SJSA1 (cell line): ENCODE data around the gene MAPK12. TPM values are rescaled to one million over a fixed set of nuclear protein-coding genes. Genes with fewer than 3 reads are reported as not detected.
A peak's percentile ranks its signal among the peaks of the same experiment; 100 is the strongest.

Experiments used
- DNase-seq, 2 experiments: peaks; one replicate each; pipeline ENCODE4 v3.0.0-alpha.2; 2015 to 2020; ENCODE audit warnings: low spot score in 2 of 2, low read depth in 1 of 2
- H3K27ac ChIP-seq: fragments of 250-450 bp; sonication (Bioruptor Pico); 2 replicates; pipeline ENCODE4 v1.5.1; 2020; ENCODE audit warnings: mild to moderate bottlenecking, moderate library complexity
- H3K27me3 ChIP-seq: fragments of 250-450 bp; sonication (Bioruptor Pico); replicated peaks from 2 replicates; pipeline ENCODE4 v1.5.1; 2020; ENCODE audit warnings: mild to moderate bottlenecking, moderate library complexity
- H3K36me3 ChIP-seq: fragments of 250-450 bp; sonication (Bioruptor Pico); 2 replicates; pipeline ENCODE4 v1.5.1; 2020; ENCODE audit warnings: mild to moderate bottlenecking
- H3K4me1 ChIP-seq: fragments of 250-450 bp; sonication (Bioruptor Pico); replicated peaks from 2 replicates; pipeline ENCODE4 v1.6.1; 2021; ENCODE audit warnings: mild to moderate bottlenecking
- H3K4me3 ChIP-seq: fragments of 250-450 bp; sonication (Bioruptor Pico); 2 replicates; pipeline ENCODE4 v1.5.1; 2020; ENCODE audit warnings: mild to moderate bottlenecking
- H3K9me3 ChIP-seq: fragments of 250-450 bp; sonication (Bioruptor Pico); replicated peaks from 2 replicates; pipeline ENCODE4 v1.5.1; 2020; ENCODE audit warnings: mild to moderate bottlenecking
- total RNA-seq: library from RNA; depleted of rRNA; stranded (reverse); fragments of >200 nt; shearing (Covaris generic); gene quantifications from 2 replicates; pipeline ENCODE4 v1.2.3, GENCODE V29; 2014

Gene MAPK12
- total RNA-seq, 1 experiment from 2014 or later: 4.8 TPM

DNA sequence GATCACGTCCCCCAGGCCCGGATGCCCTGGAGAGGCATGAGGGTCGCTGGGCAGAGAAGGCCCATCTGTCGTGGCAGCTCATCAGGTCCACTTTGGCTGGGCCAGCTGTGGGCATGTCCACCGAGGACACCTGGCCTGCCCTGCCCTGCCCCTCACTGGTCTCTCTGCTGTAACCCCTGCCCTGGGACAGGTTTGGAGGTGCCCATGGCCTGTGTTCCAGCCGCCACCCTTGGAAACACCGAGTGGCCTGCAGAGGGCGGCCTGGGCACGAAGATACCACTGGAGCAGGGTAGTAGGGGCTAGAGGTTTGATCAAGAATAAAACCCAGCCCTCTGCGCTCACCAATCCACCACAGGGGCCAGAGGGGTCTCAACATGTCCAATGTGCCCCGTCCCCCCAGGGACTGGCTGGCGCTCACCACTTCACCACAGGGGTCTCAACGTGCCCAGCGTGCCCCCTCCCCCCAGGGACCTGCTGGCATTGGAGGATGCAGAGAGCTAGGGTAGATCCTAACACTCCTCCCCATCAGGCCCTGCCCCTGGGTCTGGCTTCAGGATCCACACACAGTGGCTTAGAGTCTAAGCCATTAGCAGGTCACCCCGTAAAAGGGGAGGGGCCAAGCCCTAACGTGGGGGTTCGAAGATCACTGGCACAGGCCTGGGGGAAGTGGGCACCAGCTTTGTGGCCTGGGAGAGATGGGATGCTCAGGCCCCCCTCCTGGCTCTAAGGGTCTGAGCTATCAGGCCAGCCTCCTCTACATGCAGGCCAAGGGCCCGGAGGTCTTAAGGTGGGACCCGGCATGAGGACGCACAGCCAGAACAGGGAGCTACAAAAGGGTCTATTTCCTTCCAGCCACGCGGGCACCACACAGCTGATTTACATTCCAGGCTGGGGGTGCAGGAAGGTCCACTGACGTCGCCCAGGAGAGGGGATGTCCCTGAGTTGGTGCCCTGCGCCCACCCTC lies 9.1 kb downstream of the MAPK12 start:
- H3K27ac ChIP-seq: no peak overlapping the region
- peaks cover 28% of the 10 kb centered on the region for H3K36me3 ChIP-seq
- H3K9me3 ChIP-seq: 0 out of 2 replicates have a peak, but pooled peaks cover 2% of the 10 kb centered on the region
- peak; percentile 63 to 77 for DNase-seq
- peaks cover 23% of the 10 kb centered on the region for H3K4me1 ChIP-seq
- H3K27me3 ChIP-seq: no peaks in the 10 kb centered on the region
- no peak overlapping the region for H3K4me3 ChIP-seq

DNA sequence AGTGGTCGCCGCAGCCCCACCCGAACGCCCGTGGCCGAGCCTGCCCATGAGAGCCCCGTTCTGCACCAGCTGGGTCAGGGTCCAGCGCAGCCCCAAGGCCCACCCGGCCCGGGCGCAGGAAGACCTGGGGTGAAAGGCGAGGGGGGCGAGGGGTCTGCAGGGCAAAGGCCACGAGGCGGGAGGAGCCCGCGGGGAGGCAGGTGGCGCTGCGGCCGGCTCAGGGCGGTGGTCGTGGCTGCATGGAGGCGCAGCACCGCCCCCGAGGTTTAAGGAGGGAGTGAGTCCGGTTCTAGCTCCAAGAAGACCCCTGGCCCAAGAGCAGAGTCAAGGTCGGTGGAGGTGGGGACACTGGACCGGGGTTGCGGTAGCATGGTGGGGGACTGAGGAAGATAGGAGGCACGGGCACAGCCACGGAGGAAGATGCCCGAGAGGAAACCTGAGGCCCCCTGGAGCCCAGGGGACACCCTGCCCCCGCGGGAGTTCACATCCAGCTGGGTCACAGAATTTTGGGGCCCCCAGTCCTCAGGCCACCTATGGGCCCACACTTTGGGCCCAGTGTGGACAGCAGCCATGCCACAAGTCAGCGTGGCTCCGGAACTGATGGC lies 9.9 kb downstream of the MAPK12 start:
- DNase-seq: no peak
- H3K27me3 ChIP-seq: no peaks in the 10 kb centered on the region
- peaks cover 23% of the 10 kb centered on the region for H3K4me1 ChIP-seq
- no peak overlapping the region for H3K27ac ChIP-seq
- peak overlapping the region; percentile 64 for H3K4me3 ChIP-seq
- 0 out of 2 replicates have a peak, but pooled peaks cover 2% of the 10 kb centered on the region for H3K9me3 ChIP-seq
- peaks cover 36% of the 10 kb centered on the region for H3K36me3 ChIP-seq

DNA sequence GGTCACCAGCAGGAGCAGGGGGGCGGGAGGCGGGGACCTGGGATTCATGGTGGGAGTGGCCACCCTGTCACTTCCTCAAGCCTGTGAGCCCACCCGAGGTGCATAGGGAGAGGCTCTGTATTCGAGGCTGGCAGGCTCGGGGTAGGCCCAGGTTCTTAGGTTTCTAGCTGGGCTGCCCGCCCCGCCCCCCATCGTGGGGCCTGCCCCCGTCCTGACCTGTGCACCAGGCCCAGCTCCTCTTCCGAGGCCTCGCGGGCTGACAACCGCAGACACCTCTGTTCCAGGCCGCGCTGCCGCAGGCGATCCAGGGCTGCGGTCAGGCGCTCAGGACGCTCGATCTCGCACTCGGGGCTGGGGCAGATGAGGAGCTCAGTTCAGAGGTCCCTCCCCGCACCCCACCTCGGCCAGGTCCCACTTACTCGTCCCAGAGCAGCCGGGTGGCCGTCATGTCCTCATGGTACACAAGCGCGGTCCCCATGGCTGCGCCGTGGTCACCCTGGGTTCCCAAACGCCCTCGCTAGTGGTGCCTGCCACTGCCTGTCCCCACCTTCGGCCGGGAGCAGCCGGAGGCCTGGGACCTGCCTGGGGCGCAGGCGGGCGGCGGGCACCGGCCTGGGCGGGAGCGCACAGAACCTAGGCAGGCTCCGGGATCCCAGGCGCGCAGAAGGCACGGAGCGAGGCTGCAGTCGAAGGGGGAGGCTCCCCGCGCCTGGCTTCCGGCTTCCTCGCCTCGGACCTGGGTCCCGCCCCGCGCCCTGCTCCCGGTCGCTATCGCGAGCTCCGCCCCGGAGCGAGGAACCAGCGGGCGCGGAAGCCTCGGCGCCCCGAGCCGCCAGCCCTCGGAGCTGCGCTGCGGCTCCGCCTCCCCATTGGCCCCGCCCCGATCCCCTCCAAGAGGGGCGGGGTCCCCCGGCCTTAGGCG lies 10.7 kb downstream of the MAPK12 start, which contains the start of gene HDAC10:
Gene HDAC10, minus strand, starts transcription at position 711 of the 922 bp plus-strand sequence. Its CDS starts 233 bp downstream, at position 478.
- H3K4me1 ChIP-seq: peaks cover 26% of the 10 kb centered on the region
- peaks cover 43% of the 10 kb centered on the region for H3K36me3 ChIP-seq
- peak within 1 kb of the TSS; percentile 64 for H3K4me3 ChIP-seq
- H3K27me3 ChIP-seq: no peaks in the 10 kb centered on the region
- peak within 1 kb of the TSS; percentile 10; the same call in 1 of the 2 replicates for H3K27ac ChIP-seq
- peak; percentile 77 to 85 for DNase-seq
- H3K9me3 ChIP-seq: 0 out of 2 replicates have a peak, but pooled peaks cover 2% of the 10 kb centered on the region

DNA sequence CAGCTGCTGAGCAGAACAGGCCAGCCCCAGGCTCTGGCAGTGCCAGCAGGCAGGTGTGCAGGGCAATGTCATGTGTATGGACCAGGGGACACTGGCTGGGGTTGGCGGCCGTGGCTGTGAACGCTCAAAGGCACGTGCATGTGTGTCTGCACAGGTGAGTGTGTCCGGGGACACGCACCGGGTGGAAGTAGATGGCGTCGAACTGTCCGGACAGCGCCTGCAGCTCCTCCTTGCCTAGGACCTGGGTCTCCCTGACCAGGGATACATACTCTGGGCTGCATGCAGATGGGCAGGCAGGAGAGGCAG lies 11.3 kb downstream of the MAPK12 start:
- H3K27ac ChIP-seq: no peak overlapping the region
- DNase-seq: no peak
- H3K4me1 ChIP-seq: peaks cover 31% of the 10 kb centered on the region
- peak overlapping the region; percentile 64 for H3K4me3 ChIP-seq
- 0 out of 2 replicates have a peak, but pooled peaks cover 2% of the 10 kb centered on the region for H3K9me3 ChIP-seq
- no peaks in the 10 kb centered on the region for H3K27me3 ChIP-seq
- peaks cover 49% of the 10 kb centered on the region for H3K36me3 ChIP-seq

DNA sequence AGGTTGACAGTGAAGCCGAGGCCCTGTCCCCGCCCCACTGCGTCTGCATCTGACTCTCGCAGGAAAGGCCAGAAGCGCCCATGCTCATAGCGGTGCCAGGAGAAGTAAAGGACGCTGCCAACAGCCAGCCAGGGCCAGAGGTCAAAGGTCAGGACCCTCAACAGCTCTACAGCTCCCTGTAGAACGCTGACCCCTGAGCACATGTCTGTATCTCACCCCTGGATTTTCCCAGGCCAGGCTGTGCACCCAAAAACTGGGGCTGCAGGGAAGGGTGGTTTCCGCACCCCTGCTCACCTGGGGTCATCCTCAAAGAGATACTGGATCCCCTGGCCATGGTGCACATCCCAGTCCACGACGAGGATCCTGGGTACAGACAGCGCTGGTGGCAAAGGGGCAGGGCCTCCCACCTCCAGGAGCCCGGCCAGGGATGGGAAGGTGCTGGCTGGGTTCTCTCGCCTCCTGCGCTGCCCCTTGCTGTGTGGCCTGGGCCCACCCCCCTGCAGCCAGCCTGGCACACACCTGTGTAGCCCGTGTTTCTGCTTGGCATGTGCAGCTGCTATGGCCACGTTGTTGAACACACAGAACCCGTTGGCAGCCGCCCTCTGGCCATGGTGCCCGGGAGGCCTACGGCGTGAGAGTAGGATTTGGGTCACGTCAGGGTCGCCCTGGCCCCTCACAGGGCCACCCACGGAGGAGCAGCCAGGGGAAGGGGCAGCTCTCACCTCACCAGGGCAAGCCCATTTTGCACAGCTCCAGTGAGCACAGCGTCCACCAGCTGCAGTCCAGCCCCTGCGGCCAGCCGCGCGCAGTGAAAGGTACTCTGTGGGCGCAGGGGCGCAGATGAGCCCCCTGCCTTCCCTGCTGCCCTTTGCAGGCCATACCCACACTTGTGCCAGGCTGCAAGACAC lies 11.9 kb downstream of the MAPK12 start:
- DNase-seq: no peak
- H3K27ac ChIP-seq: no peak overlapping the region
- H3K27me3 ChIP-seq: no peaks in the 10 kb centered on the region
- peaks cover 52% of the 10 kb centered on the region for H3K36me3 ChIP-seq
- 0 out of 2 replicates have a peak, but pooled peaks cover 2% of the 10 kb centered on the region for H3K9me3 ChIP-seq
- H3K4me1 ChIP-seq: peaks cover 31% of the 10 kb centered on the region
- no peak overlapping the region for H3K4me3 ChIP-seq

DNA sequence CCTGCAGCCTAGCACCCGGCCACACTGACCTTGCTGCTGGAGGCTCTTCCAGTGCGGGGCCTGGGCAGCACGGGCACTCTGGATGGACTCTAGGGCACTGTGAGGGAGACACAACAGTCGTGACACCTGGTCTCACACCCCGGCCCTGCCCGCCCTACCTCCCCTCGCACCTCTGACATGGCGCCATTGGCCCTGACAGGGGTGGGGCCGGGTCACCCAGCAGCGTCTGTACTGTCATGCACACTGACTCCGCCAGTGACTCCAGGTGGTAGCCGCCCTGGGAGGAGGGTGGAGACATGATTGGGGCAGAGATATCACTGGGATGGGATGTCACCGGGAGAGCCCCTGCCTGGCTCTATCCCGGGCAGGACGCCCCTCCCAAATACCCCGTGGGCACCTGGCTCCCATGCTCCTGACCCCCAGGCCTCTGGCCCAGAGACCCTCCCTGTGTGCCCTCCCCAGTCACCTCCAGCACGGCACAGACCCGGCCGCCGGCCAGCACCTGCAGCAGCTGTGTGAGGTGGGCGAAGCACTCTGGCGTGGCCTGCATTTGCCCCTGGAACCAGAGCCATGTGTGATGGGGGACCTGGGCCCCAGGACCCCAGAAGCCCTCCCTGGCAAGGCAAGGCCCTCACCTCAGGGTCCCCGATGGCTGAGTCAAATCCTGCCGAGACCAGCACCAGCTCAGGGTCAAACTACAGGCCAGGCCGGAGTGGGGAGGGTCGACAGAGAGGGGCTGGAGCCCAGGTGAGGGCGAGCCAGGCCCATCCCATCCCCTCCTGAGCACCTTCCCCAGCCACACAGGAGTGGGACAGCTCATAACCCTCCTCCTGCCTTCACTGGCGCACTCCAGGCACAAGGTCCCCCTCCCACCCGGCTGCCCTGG lies 13.0 kb downstream of the MAPK12 start:
- Histone ChIP-seq H3K27ac (no peak overlapping the region), H3K4me1 (peaks cover 31% of the 10 kb centered on the region)

DNA sequence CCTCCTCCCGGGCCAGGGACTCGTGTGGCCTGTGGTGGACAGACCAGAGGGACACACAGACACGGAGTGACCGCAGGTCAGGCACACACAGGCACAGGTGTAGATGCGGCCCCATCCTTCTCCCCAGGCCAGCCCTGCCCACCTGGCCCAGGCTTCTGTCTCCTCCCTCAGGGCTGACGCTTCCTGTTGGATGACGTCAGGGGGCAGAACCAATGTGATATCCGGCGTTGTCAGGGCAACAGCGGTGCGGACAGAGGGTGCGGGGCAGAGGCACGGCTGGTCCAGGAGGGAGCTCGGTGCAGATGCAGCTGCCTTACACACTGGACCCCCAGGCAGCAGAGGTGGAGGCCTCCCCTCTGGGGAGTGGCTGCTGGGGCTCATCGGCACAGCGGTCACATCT lies 13.7 kb downstream of the MAPK12 start:
- Histone ChIP-seq H3K27me3 (no peaks in the 10 kb centered on the region), H3K27ac (no peak overlapping the region), H3K4me1 (peaks cover 37% of the 10 kb centered on the region), H3K9me3 (0 out of 2 replicates have a peak, but pooled peaks cover 2% of the 10 kb centered on the region), H3K4me3 (no peak overlapping the region), H3K36me3 (peaks cover 54% of the 10 kb centered on the region)
- no peak for DNase-seq

More for the DNA sequence above, 13.0 kb downstream of the MAPK12 start:
- H3K4me3 ChIP-seq: no peak overlapping the region
- H3K27me3 ChIP-seq: no peaks in the 10 kb centered on the region
- peaks cover 52% of the 10 kb centered on the region for H3K36me3 ChIP-seq
- 0 out of 2 replicates have a peak, but pooled peaks cover 2% of the 10 kb centered on the region for H3K9me3 ChIP-seq
- no peak for DNase-seq

DNA sequence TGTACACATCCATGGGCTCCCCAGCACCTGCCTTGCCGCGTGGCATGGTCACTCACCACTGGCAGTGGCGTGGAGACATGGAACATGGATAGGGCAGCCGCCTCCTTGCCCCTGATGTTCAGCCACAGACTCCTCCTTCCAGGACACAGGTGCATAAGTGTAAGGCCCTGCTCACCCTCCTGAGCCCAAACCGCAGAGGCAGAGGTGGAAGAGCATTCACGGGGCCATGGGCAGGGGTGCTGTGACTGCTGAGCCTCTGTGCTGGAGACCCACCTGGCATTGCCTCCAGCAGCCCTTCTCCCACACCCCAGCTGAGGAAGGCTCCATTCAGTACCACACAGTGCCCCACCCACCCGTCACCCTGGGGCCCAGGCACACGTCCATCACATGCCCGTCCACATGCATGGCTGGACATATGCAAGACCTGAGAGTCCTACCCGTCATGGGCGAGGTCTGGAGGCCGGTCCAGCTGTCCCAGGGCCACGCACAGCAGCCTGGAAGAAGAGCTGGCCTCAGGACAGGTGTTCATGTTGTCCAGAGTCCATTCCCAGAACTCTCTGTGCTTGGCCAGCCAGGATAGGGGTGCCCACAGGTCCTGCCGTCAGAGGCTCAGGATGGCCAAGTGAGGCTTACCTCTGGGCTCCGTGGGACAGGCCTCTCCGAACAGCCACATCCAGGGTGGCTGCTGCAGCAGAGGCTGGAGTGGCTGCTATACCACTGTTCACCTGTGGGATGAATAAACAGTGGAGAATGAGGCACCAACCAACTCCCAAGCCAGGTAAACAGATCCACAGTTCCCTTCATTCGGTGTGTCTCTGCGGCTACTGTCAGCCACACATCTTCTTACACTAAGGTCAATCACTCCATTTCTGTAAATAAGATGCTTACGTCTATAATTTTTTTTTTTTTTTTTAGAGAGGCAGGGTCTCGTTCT lies 15.0 kb downstream of the MAPK12 start:
- Histone ChIP-seq H3K27ac (no peak overlapping the region), H3K4me3 (no peak overlapping the region), H3K36me3 (peaks cover 57% of the 10 kb centered on the region), H3K4me1 (peaks cover 39% of the 10 kb centered on the region), H3K9me3 (no peaks in the 10 kb centered on the region), H3K27me3 (no peaks in the 10 kb centered on the region)
- DNase-seq: no peak

DNA sequence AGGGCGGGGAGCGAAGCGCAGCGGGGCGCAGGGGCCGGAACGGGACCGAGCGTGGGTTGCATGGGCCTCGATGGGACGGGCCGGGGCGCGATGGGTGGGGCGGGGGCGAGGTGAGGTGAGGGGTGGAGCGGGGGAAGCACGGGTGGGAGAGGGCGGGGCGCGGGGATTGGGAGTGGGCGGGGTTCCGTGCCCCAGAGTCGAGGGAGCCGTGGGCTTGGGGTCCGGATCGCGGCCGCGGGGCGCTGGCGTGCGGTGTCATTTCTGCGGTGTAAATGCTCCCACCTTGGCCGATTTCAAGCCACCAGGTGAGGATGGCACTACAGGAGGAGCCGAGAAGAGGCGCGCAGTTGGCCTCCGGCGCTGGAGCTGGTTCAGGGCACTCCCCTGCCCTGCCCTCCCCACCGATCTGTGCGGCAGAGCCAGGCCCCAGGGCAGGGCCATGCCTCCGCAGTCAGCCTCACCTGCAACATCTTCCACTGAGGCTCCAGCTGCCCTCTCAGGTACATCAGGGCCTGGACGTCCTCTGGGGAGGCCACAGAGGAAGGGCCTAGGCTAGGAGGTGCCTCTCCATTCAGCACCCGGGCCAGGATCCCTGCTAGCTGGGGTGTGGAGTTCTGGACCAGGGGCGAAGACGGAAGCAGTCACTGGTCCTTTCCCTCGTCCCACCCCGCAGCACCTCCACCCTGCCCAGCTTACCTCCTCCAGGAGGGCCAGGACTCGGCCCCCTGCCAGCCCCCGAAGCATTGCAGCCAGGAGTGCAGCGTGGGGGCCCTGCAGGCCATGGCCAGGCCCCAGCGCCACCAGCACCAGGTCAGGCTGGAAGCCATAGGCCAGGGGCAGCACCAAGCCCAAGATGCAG lies 16.0 kb downstream of the MAPK12 start:
- DNase-seq: no peak
- Histone ChIP-seq H3K27ac (peak overlapping the region; percentile 69), H3K4me1 (peaks cover 29% of the 10 kb centered on the region), H3K36me3 (peaks cover 58% of the 10 kb centered on the region), H3K4me3 (peak overlapping the region; percentile 81), H3K9me3 (no peaks in the 10 kb centered on the region), H3K27me3 (no peaks in the 10 kb centered on the region)

DNA sequence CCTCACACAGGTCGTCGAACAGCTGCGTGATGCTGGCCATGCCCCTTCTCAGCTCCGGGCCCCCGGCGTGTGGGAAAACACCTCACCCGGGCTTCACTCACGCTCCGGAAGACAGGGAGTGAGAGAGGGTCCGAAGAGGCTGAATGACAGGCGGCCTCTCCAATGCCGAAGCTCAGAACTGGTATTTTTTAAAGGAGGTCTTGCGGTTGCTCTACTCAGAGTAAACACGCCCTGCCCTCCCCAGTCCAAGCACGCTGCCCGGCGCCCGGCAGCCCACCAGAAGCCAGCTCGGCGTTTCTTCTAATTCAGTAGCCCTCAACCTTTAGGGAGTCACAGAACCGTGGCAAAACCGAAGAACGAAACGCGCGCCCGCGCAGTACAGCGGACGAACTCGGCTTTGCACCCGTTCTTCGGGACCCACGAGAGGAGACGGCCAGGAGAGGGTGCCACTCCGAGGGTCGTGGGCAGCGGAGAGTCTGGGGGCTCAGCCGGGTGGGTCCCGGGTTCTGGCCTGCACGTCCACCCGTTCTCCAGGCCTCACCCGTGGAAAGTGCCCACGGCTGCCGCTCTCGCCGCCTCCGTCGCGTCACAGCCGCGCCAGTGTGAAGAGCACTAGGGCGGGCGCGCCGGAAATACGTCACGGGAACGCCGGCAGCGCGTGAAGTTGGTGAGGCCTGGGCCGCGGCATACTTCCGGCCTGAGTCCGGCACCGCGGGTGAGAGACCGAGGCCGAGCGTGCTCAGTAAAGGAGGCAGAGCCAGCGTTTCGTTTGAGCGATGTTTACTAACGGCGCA lies 16.9 kb downstream of the MAPK12 start, which contains the start of gene TUBGCP6:
Gene TUBGCP6, minus strand, starts transcription at position 604 of the 794 bp plus-strand sequence. Its CDS starts 564 bp downstream, at position 40.
- peaks cover 21% of the 10 kb centered on the region for H3K4me1 ChIP-seq
- no peaks in the 10 kb centered on the region for H3K9me3 ChIP-seq
- peak; percentile 87 to 92 for DNase-seq
- H3K27me3 ChIP-seq: no peaks in the 10 kb centered on the region
- H3K36me3 ChIP-seq: peaks cover 61% of the 10 kb centered on the region
- H3K27ac ChIP-seq: peak within 1 kb of the TSS; percentile 69
- peak within 1 kb of the TSS; percentile 81 for H3K4me3 ChIP-seq
